ENCODE results near the gene SRP54. TPM values are rescaled to one million over a fixed set of nuclear protein-coding genes. Genes with fewer than 3 reads are reported as not detected.

Gene SRP54
- total and polyA plus RNA-seq, 2 of the 8 experiments (the other 6 are each of a cell fraction or from before 2014, with no cell fraction given): 19.7 to 60.0 TPM

DNA sequence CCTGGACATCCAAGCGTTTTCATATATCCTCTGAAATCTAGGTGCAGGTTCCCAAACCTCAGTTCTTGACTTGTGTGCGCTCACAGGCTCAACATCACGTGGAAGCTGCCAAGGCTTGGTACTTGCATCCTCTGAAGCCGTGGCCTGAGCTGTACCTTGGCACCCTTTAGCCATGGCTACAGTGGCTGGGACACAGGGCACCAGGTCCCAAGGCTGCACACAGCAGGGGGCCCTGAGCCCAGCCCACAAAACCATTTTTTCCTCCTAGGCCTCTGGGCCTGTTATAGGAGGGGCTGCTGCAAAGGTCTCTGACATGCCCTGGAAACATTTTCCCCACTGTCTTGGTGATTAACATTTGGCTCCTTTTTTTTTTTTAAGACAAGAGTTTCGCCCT lies 51.6 kb downstream of the SRP54 start:
- H3K4me1 ChIP-seq (replicated peaks in 1 of 4; ENCODE audit: control insufficient read depth in 3 of 4, insufficient read depth in 4 of 4, low read length in 3 of 4): no peaks in the 10 kb centered on the region
- no peak overlapping the region for H4K8ac ChIP-seq (ENCODE audit: extremely low read depth, insufficient read depth, low read length)
- DNase-seq (ENCODE audit: low read depth in 1 of 2, low spot score in 2 of 2) (no peak), FAIRE-seq (no peak)
- no peak overlapping the region for H2BK5ac ChIP-seq (ENCODE audit: low read depth, low read length)
- no peak overlapping the region for H2BK12ac ChIP-seq (ENCODE audit: low read depth, low read length)
- peaks cover 14 to 23% of the 10 kb centered on the region in 2 experiments for H3K9me3 ChIP-seq (ENCODE audit: insufficient read depth in 2 of 2, low read depth in 1 of 2, low read length in 1 of 2)
- H2BK20ac ChIP-seq (ENCODE audit: low read length): no peak overlapping the region
- H3K27me3 ChIP-seq (replicated peaks in 1 of 4; ENCODE audit: control insufficient read depth in 3 of 4, extremely low read depth in 1 of 4, insufficient read depth in 3 of 4, low read length in 3 of 4): no peaks in the 10 kb centered on the region
- H3K79me1 ChIP-seq (ENCODE audit: low read depth, low read length): no peaks in the 10 kb centered on the region
- H3K4me2 ChIP-seq (ENCODE audit: insufficient read depth in 1 of 2, low read depth in 2 of 2, low read length in 2 of 2): no peak overlapping the region
- WGBS, 2 experiments (ENCODE audit: extremely low coverage in 1 of 2, insufficient coverage in 1 of 2, insufficient read length in 1 of 2, insufficient replicate concordance in 2 of 2, low coverage in 1 of 2, low lambda C conversion rate in 2 of 2, missing lambda C conversion rate in 1 of 2): 92% methylated on average over 5 of the region's 5 CpGs; no CpG with 5 or more reads in 1 of the 2 experiments
- H3K79me2 ChIP-seq (ENCODE audit: control insufficient read depth in 1 of 2, insufficient read depth in 2 of 2, low read length in 2 of 2): no peaks in the 10 kb centered on the region
- no peak overlapping the region for H3K9ac ChIP-seq (replicated peaks in 1 of 4; ENCODE audit: extremely low read depth in 1 of 4, low read depth in 3 of 4, low read length in 3 of 4)
- peaks cover 0 to 30% (median 7%) of the 10 kb centered on the region in 4 experiments; a peak in 4 of 8 replicates for H3K36me3 ChIP-seq (ENCODE audit: control insufficient read depth in 2 of 4, insufficient read depth in 4 of 4, low read length in 3 of 4)
- no peak overlapping the region for H2AK5ac ChIP-seq (ENCODE audit: low read depth, low read length)
- H3K27ac ChIP-seq (ENCODE audit: low read depth, low read length): no peak overlapping the region
- no peaks in the 10 kb centered on the region for H3K23me2 ChIP-seq (ENCODE audit: low read depth, low read length)
- no peak overlapping the region for H2BK120ac ChIP-seq (replicated peaks; ENCODE audit: low read depth, low read length)
- no peak overlapping the region for H3K4me3 ChIP-seq (ENCODE audit: extremely low read depth in 1 of 4, insufficient read depth in 2 of 4, low read depth in 3 of 4, low read length in 4 of 4)
- no peak overlapping the region for H3K18ac ChIP-seq (ENCODE audit: extremely low read depth, low read length)
- H3K4ac ChIP-seq (replicated peaks; ENCODE audit: insufficient read length, low read depth, low read length): no peak overlapping the region
- H2AFZ ChIP-seq (ENCODE audit: low read length): no peak overlapping the region
- H2BK15ac ChIP-seq (ENCODE audit: low read length): no peak overlapping the region
- no peak overlapping the region for H3K14ac ChIP-seq (ENCODE audit: insufficient read length)
- no peak for TF ChIP-seq NANOG (IDR thresholded peaks at IDR 0.05; ENCODE audit: insufficient read depth, low read depth, low read length, poor library complexity, severe bottlenecking)
- no peak for TF ChIP-seq FOSL1 (IDR thresholded peaks at IDR 0.05; ENCODE audit: insufficient read depth, low read depth, low read length)
- no peak for TF ChIP-seq CBX8 (IDR thresholded peaks at IDR 0.05; ENCODE audit: borderline replicate concordance, low read depth, low read length)
- TF ChIP-seq, protein P1, sequence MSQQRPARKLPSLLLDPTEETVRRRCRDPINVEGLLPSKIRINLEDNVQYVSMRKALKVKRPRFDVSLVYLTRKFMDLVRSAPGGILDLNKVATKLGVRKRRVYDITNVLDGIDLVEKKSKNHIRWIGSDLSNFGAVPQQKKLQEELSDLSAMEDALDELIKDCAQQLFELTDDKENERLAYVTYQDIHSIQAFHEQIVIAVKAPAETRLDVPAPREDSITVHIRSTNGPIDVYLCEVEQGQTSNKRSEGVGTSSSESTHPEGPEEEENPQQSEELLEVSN (IDR thresholded peaks at IDR 0.05): no peak
- TF ChIP-seq, protein P2, sequence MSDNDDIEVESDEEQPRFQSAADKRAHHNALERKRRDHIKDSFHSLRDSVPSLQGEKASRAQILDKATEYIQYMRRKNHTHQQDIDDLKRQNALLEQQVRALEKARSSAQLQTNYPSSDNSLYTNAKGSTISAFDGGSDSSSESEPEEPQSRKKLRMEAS (IDR thresholded peaks at IDR 0.05): no peak
- TF ChIP-seq JUND (IDR thresholded peaks at IDR 0.05; ENCODE audit: low read length): no peak
- no peak for TF ChIP-seq ASH2L (IDR thresholded peaks at IDR 0.05; ENCODE audit: low read length)
- TF ChIP-seq TBP (IDR thresholded peaks at IDR 0.05; ENCODE audit: low read depth, low read length): no peak
- TF ChIP-seq NRF1 (IDR thresholded peaks at IDR 0.05; ENCODE audit: low read depth, low read length): no peak
- CTCF ChIA-PET (ENCODE audit: partially characterized antibody): no interaction called here
- POLR2A ChIA-PET (ENCODE audit: partially characterized antibody): interaction anchor here (1.1 kb wide), 1 partner anchor 12 kb away, joined by 3 read pairs; the partner anchor contains the start of gene FAM177A1
- H4K20me1 ChIP-seq (replicated peaks in 1 of 2; ENCODE audit: control insufficient read depth in 1 of 2, insufficient read depth in 2 of 2, low read length in 2 of 2): no peaks in the 10 kb centered on the region
- H3K23ac ChIP-seq (ENCODE audit: insufficient read length): no peak overlapping the region
- H4K5ac ChIP-seq (ENCODE audit: insufficient read length, low read depth, low read length): no peak overlapping the region
- no peak overlapping the region for H4K91ac ChIP-seq (replicated peaks; ENCODE audit: insufficient read length, low read length)
- no peak overlapping the region for H3K56ac ChIP-seq (replicated peaks; ENCODE audit: insufficient read length, low read depth, low read length)

Measured in H1 (cell line).